ENCODE data around the gene AJM1. TPM values are rescaled to one million over a fixed set of nuclear protein-coding genes. Genes with fewer than 3 reads are reported as not detected.

AJM1 gene
- total and polyA plus RNA-seq, 2 of the 8 experiments (the other 6 are each of a cell fraction or from before 2014, with no cell fraction given) = 0.12 to 0.97 TPM

DNA sequence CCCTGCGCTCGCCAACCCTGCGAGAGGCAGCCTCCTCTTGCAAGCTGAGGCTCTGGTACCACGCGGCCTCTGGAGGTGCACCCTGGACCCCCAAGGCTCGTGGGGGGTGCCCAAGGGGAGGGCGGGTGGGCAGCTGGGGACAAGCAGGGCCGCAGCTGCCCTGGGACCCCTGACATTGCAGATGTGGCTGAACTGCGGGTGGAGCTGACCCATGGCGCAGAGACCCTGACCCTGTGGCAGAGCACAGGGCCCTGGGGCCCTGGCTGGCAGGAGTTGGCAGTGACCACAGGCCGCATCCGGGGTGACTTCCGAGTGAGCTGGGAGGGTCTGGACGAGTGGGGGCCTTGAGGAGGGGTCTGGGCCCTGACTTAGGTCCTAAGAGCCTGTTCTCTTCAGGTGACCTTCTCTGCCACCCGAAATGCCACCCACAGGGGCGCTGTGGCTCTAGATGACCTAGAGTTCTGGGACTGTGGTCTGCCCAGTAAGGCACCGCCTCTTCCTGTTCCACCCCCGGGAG lies 11.4 kb downstream of the AJM1 start (continued):
- TF ChIP-seq, protein P1, sequence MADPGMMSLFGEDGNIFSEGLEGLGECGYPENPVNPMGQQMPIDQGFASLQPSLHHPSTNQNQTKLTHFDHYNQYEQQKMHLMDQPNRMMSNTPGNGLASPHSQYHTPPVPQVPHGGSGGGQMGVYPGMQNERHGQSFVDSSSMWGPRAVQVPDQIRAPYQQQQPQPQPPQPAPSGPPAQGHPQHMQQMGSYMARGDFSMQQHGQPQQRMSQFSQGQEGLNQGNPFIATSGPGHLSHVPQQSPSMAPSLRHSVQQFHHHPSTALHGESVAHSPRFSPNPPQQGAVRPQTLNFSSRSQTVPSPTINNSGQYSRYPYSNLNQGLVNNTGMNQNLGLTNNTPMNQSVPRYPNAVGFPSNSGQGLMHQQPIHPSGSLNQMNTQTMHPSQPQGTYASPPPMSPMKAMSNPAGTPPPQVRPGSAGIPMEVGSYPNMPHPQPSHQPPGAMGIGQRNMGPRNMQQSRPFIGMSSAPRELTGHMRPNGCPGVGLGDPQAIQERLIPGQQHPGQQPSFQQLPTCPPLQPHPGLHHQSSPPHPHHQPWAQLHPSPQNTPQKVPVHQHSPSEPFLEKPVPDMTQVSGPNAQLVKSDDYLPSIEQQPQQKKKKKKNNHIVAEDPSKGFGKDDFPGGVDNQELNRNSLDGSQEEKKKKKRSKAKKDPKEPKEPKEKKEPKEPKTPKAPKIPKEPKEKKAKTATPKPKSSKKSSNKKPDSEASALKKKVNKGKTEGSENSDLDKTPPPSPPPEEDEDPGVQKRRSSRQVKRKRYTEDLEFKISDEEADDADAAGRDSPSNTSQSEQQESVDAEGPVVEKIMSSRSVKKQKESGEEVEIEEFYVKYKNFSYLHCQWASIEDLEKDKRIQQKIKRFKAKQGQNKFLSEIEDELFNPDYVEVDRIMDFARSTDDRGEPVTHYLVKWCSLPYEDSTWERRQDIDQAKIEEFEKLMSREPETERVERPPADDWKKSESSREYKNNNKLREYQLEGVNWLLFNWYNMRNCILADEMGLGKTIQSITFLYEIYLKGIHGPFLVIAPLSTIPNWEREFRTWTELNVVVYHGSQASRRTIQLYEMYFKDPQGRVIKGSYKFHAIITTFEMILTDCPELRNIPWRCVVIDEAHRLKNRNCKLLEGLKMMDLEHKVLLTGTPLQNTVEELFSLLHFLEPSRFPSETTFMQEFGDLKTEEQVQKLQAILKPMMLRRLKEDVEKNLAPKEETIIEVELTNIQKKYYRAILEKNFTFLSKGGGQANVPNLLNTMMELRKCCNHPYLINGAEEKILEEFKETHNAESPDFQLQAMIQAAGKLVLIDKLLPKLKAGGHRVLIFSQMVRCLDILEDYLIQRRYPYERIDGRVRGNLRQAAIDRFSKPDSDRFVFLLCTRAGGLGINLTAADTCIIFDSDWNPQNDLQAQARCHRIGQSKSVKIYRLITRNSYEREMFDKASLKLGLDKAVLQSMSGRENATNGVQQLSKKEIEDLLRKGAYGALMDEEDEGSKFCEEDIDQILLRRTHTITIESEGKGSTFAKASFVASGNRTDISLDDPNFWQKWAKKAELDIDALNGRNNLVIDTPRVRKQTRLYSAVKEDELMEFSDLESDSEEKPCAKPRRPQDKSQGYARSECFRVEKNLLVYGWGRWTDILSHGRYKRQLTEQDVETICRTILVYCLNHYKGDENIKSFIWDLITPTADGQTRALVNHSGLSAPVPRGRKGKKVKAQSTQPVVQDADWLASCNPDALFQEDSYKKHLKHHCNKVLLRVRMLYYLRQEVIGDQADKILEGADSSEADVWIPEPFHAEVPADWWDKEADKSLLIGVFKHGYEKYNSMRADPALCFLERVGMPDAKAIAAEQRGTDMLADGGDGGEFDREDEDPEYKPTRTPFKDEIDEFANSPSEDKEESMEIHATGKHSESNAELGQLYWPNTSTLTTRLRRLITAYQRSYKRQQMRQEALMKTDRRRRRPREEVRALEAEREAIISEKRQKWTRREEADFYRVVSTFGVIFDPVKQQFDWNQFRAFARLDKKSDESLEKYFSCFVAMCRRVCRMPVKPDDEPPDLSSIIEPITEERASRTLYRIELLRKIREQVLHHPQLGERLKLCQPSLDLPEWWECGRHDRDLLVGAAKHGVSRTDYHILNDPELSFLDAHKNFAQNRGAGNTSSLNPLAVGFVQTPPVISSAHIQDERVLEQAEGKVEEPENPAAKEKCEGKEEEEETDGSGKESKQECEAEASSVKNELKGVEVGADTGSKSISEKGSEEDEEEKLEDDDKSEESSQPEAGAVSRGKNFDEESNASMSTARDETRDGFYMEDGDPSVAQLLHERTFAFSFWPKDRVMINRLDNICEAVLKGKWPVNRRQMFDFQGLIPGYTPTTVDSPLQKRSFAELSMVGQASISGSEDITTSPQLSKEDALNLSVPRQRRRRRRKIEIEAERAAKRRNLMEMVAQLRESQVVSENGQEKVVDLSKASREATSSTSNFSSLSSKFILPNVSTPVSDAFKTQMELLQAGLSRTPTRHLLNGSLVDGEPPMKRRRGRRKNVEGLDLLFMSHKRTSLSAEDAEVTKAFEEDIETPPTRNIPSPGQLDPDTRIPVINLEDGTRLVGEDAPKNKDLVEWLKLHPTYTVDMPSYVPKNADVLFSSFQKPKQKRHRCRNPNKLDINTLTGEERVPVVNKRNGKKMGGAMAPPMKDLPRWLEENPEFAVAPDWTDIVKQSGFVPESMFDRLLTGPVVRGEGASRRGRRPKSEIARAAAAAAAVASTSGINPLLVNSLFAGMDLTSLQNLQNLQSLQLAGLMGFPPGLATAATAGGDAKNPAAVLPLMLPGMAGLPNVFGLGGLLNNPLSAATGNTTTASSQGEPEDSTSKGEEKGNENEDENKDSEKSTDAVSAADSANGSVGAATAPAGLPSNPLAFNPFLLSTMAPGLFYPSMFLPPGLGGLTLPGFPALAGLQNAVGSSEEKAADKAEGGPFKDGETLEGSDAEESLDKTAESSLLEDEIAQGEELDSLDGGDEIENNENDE (IDR thresholded peaks at IDR 0.05; ENCODE audit: insufficient replicate concordance, low read length) = no peak
- TF ChIP-seq SP2 (IDR thresholded peaks at IDR 0.05; ENCODE audit: low read length) = no peak
- TF ChIP-seq KDM1A (IDR thresholded peaks at IDR 0.05; ENCODE audit: borderline replicate concordance, low read length) = no peak
- no peak for TF ChIP-seq GTF2F1 (IDR thresholded peaks at IDR 0.05; ENCODE audit: borderline replicate concordance, low read depth, low read length)
- no peak for TF ChIP-seq TAF7 (optimal IDR thresholded peaks at IDR 0.05; ENCODE audit: borderline replicate concordance, low read depth, low read length)
- TF ChIP-seq SIN3A (conservative IDR thresholded peaks at IDR 0.05 in 1 of 2, IDR thresholded peaks at IDR 0.05 in 1 of 2; ENCODE audit: low read depth in 1 of 2, low read length in 2 of 2) = no peak
- no peak for TF ChIP-seq EZH2 (IDR thresholded peaks at IDR 0.05; ENCODE audit: low read depth, low read length, severe bottlenecking)
- no peak for TF ChIP-seq RAD21 (IDR thresholded peaks at IDR 0.05 in 1 of 2, conservative IDR thresholded peaks at IDR 0.05 in 1 of 2; ENCODE audit: low read depth in 2 of 2, low read length in 2 of 2)
- TF ChIP-seq JUN (IDR thresholded peaks at IDR 0.05; ENCODE audit: low read depth, low read length) = no peak

Measured in H1 (cell line).